ENCODE results near the gene BCL3. TPM values are rescaled to one million over a fixed set of nuclear protein-coding genes. Genes with fewer than 3 reads are reported as not detected.

BCL3 gene
- total RNA-seq, 4 donors from 2014 or later: 12.2 to 113 (median 46.2) TPM

DNA sequence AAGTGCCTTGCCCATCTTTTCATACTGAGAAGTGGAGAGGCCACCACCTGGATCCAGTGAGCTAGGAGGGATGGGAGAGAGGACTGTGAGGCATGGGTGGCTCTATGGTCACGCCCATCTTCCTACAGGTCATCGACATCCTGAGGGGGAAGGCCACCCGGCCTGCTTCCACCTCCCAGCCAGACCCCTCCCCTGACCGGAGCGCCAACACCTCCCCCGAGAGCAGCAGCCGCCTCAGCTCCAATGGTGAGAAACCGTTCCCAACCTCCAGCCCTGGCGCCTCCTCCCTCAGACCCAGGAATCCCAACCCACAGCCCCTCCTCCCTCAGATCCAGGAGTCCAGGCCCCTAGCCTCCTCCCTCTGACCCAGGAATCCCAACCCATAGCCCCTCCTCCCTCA, 10.1 kb downstream of the BCL3 start:
- DNase-seq (ENCODE audit: low spot score) (no peak), ATAC-seq (ENCODE audit: low FRiP score) (no peak)
- no peak for TF ChIP-seq CTCF (IDR thresholded peaks at IDR 0.05)

DNA sequence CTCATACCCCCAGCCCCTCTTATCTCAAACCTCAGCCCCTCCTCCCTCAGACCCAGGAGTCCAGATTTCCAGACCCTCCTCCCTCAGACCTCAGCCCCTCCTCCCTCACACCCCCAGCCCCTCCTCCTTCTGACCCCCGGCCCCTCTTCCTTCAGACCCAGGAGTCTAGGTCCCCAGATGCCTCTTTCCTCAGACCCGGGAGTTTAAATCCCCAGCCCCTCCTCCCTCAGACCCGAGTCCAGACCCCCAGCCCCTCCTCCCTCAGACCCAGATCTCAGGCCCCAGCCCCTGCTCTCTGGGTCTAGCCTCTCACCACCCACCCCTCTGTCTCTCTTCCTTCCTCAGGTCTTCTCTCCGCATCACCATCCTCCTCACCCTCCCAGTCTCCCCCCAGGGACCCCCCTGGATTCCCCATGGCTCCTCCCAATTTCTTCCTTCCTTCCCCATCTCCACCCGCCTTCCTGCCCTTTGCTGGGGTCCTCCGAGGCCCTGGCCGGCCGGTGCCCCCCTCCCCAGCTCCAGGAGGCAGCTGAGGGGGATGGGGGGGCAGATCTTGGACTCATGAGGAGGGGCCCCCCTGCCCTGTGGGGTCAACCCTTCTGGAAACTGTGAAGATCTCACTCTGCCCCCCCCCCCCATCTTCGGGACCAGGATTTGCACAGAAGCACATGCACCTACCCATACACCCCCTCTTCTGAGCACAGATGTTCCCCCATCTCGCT, 10.7 kb downstream of the BCL3 start:
- DNase-seq (ENCODE audit: low spot score) (no peak), ATAC-seq (ENCODE audit: low FRiP score) (no peak)
- TF ChIP-seq CTCF (IDR thresholded peaks at IDR 0.05): no peak

DNA sequence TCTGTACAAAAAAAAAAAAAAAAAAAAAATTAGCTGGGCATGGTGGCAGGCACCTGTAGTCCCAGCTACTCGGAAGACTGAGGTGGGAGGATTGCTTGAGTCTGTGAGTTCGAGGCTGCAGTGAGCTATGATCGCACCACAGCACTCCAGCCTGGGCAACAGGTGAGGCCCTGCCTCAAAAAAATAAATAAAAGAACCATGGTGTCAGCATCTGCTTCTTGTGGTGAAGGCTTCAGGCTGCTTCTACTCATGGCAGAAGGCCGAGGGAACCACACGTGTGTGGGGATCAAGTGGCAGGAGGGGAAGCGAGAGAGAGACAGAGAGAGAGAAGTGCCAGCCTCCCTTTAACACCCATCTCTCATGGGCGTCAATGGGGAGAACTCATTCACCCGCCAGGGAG, 13.5 kb downstream of the BCL3 start:
- no peak for TF ChIP-seq CTCF (IDR thresholded peaks at IDR 0.05)
- DNase-seq (ENCODE audit: low spot score) (no peak), ATAC-seq (ENCODE audit: low FRiP score) (no peak)

GRCh38 chr19:44765033-44765948, 16.8 kb downstream of the BCL3 start:
- ATAC-seq (ENCODE audit: low FRiP score) (no peak), DNase-seq (ENCODE audit: low spot score) (no peak)
- no peak for TF ChIP-seq CTCF (IDR thresholded peaks at IDR 0.05)

DNA sequence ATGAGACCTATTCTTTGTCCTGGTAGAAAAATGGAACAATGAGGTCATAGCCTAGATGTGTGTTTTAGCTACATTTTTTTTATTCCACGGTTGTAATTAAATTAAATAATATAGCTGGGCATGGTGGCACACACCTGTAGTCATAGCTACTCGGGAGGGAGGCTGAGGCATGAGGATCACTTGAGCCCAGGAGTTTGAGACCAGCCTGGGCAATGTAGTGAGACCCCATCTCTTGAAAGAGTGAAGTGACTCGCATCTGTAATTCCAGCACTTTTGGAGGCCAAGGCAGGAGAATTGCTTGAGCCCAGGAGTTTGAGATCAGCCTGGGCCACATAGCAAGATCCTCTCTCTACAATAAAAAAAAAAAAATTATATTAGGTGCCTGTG, 17.4 kb downstream of the BCL3 start:
- no peak for DNase-seq (ENCODE audit: low spot score)
- no peak for ATAC-seq (ENCODE audit: low FRiP score)
- TF ChIP-seq CTCF (IDR thresholded peaks at IDR 0.05): no peak

GRCh38 chr19:44767295-44768180, 19.0 kb downstream of the BCL3 start:
- TF ChIP-seq CTCF (IDR thresholded peaks at IDR 0.05): no peak
- no peak for DNase-seq (ENCODE audit: low spot score)
- no peak for ATAC-seq (ENCODE audit: low FRiP score)
